ENCODE measurements around the gene SPATA22.
"Not testable (repeated sequence)": the region's sequence is repeated elsewhere in the genome, so short reads cannot be mapped to it uniquely, and the experiment has no call there.

Gene SPATA22

GRCh38 chr17:3471599-3471998 is at the start of gene SPATA22:
TSS of gene SPATA22 (minus strand) at chr17:3471819. CDS start at chr17:3469325, 2,494 bp downstream.
- no peak for DNase-seq (ENCODE audit: low read depth)

GRCh38 chr17:3519472-3519871 is 47.9 kb upstream of the SPATA22 start:
- DNase-seq (ENCODE audit: low read depth): not testable (repeated sequence)

GRCh38 chr17:3514873-3515272 is 43.3 kb upstream of the SPATA22 start:
- no peak for DNase-seq (ENCODE audit: low read depth)

- not testable (repeated sequence) for DNase-seq (ENCODE audit: low read depth)
Measured at GRCh38 chr17:3514167-3514566, 42.5 kb upstream of the SPATA22 start.

DNA sequence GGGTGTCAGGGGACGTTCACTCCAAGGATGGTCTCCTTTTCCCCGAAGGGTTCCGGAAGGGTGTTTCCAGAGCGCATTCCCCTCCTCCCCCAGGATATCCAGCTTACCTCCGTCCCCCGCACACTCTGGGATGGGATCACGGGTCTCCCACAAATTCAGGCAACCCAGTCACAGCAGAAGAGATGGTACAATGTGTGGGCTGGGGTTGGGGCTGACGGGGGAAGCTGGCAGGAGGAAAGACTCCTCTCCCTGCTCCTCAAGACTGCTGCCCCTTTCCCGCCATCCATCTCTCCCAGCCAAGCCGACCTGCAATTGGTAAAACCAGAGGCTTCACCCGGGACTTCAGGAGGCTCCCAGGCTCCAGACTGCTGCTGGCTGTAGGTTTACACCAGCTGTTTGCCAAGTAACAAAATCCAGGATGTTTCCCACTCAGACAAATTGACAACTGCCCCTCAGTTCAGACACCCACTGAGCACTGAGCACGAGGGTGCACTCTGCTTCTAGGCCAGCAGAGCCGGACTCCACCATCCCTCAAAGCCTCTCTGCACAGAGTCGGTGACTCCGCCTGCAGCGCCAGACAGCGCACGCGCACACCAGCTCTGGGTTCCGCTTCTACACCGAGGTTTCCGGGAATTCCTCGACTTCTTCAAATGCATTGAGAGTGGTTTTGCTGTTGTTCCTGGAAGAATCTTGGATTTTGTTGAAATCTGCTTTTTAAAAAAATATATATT is 41.9 kb upstream of the SPATA22 start:
- no peak for DNase-seq (ENCODE audit: low read depth)

DNA sequence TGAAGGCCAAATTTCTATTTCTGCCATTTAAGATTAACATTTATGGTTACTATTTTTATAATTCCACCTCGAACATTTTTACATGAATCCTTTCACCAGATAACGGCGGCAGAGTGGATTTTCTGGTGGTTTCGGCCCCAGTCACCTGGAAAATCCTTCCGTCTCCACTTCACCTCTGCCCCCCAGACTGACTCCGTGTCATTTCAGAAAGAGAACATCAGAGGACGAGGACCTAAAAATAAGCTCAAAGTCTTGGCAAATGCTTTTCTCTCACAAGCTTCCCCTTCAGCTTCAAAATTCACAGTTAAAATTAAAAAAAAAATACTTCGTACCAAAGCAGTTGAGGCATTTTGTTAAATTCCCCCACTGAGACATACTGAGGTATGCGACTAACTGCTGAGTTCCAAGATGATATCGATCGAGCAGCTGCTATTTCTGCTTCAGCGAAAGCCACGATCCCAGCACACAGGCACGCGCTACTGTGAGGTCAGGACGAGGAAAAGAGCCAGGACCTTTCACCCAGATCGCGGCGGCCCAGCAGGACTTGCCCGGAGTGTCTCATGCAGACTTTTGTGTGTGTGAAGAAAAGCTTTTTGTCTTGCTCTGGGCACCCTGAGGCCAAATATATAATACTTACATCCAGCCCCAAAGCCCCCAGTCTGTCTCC is 41.0 kb upstream of the SPATA22 start:
- DNase-seq (ENCODE audit: low read depth): peak; percentile 61

DNA sequence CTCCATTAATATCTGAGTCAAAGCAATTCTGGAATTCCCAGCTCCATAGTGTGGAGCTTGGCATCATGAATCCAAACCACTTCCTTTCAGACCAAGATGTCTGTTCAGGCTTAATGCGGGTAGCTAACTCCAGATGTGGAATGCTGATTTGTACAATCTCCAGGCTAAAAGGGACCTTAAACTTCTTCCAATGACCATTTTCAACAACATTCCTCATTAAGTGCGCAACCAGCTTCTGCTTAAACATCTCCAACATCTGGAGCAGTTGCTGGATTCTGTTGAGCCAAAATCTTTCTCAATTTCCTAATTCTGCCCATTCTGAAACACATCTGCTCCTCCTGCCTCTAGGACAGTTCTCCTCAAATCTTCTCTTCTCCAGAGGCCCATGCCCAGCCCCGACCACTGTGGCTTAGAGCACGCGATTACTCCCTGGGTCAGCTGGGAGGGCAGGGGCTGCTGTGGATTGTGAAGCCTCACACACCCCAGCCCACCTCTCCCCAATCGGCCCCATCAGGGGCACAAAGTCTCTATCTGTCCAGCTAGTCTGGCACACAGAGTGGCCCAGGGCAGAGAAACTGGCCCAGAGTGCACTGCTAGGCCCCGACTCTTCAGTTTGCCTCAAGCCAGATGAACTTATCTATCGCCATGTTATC is 40.4 kb upstream of the SPATA22 start:
- DNase-seq (ENCODE audit: low read depth): peak; percentile 54

DNA sequence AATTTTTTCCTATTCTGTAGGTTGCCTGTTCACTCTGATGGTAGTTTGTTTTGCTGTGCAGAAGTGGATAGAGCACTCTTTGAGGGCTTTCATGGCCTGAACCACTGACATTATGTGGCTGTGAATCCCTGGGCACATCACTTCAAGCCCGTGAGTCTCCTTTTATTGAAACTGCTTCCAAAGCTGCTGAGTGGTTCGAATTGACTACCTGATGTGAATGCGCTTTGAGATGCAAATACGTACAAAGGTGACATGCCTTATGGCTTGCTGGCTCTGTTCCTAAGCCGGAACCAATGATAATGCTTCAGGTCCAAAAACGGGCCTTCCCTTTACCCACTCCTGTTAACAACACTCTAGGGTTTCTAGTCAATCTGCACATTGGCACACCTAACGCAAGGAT is 38.5 kb upstream of the SPATA22 start:
- DNase-seq (ENCODE audit: low read depth): no peak

DNA sequence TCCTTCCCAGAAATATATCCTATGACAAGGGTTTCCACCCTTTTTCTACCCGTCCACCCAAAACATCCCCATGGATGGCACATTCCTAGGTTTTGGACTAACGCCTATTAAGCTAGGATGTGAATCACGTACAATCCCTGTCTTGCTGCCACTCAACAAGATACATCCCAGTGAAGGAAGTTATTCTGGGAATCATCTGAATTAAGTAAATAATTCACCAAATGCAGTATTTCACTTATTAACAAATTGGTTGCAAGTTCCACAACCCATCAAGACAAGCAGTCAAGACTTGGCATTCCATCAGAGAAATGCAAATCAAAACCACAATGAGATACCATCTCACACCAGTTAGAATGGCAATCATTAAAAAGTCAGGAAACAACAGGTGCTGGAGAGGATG is 36.2 kb upstream of the SPATA22 start:
- DNase-seq (ENCODE audit: low read depth): no peak

GRCh38 chr17:3507071-3507470 is 35.5 kb upstream of the SPATA22 start:
- DNase-seq (ENCODE audit: low read depth): no peak

GRCh38 chr17:3506054-3506453 is 34.4 kb upstream of the SPATA22 start:
- DNase-seq (ENCODE audit: low read depth): no peak

DNA sequence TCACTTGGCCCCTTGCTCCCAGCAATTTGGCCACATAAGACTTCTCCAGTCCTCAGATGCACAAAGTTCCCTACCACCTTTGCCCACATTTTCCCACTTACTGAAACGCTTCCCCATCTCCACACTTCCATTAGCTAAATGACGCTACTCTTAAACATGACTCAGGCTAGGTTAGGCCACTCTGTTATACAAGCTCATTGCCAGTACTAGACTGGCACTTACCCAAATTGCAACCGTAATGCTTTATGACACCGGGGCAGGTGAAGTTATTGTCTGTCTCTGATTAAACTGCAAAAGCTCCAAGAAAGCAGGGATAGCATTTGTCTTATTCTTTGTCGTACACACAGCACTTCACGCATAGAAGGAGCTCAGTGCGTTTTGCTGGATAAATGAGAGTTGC is 33.4 kb upstream of the SPATA22 start:
- no peak for DNase-seq (ENCODE audit: low read depth)

GRCh38 chr17:3503285-3503684 is 31.7 kb upstream of the SPATA22 start:
- no peak for DNase-seq (ENCODE audit: low read depth)

GRCh38 chr17:3502466-3502865 is 30.8 kb upstream of the SPATA22 start:
- no peak for DNase-seq (ENCODE audit: low read depth)

- no peak for DNase-seq (ENCODE audit: low read depth)
Measured at GRCh38 chr17:3501344-3501743, 29.7 kb upstream of the SPATA22 start.

GRCh38 chr17:3497101-3497500 is 25.5 kb upstream of the SPATA22 start:
- DNase-seq (ENCODE audit: low read depth): no peak

GRCh38 chr17:3485481-3486068 is 14.0 kb upstream of the SPATA22 start:
- no peak for DNase-seq (ENCODE audit: low read depth)

DNA sequence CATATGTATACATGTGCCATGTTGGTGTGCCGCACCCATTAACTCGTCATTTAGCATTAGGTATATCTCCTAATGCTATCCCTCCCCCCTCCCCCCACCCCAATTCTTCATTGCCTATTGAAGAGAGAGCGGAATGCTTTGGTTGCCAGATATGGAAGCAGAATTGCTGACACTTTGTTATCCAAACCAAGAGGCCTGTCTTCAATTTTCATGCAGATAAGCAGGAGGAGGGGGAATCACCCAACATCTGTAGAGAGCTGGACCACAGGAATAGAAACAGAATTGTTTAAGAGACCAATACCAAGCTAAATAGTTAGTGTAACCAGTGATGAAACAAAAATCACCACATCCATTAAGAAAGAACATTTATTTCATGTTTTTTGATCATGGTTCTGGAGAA is 11.2 kb upstream of the SPATA22 start:
- DNase-seq (ENCODE audit: low read depth): no peak

- no peak for DNase-seq (ENCODE audit: low read depth)
Measured at GRCh38 chr17:3479988-3480387, 8.4 kb upstream of the SPATA22 start.

DNA sequence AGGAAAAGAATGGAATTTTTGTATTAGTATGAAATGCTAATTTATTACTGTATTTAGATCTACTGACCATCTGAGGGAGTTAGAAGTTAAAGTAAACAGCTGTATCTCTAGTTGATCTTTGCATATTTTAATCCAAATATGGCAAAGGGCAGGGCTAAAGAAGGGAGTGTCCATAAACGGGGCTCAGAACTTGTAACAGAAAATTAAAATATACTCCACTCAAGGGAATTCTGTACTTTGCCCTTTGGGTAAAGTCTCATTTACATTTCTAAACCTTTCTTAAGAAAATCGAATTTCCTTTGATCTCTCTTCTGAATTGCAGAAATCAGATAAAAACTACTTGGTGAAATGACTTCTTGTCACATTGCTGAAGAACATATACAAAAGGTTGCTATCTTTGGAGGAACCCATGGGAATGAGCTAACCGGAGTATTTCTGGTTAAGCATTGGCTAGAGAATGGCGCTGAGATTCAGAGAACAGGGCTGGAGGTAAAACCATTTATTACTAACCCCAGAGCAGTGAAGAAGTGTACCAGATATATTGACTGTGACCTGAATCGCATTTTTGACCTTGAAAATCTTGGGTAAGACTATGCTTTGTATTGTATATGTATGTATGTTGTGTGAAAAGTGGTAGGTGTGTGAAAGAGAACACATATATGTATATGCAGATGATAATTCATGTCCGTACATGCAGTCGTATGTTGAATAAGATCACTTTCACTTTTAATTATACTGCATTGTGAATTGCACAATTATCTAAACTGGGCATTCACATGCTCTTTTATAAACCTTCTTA is 4.4 kb upstream of the SPATA22 start, which contains the start of gene ASPA:
Gene ASPA, plus strand, starts transcription at position 186 of the 799 bp plus-strand sequence. Its CDS starts 163 bp downstream, at position 349.
- peak; percentile 8 for DNase-seq (ENCODE audit: low read depth)

DNA sequence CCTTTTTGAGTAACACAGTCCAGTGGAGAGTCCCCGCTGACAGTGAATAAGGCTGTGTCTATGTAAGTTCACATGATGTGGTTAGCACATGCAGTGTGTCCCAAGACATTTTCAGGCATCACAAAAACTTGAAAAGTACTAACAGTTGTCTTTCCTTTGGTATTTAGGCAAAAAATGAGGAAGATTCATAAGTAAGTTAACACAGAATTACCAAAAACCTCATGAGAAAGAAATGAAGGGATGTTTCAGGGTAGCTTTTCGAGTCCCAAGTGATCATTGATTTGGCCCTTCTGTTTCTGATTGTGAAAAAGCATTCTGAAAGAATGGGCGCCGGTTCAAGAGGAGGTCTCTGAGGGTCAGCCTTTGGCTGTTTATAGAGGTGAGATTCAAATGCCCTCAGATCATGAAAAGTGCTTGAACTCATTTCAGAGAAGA is 3.6 kb upstream of the SPATA22 start:
- DNase-seq (ENCODE audit: low read depth): no peak

DNA sequence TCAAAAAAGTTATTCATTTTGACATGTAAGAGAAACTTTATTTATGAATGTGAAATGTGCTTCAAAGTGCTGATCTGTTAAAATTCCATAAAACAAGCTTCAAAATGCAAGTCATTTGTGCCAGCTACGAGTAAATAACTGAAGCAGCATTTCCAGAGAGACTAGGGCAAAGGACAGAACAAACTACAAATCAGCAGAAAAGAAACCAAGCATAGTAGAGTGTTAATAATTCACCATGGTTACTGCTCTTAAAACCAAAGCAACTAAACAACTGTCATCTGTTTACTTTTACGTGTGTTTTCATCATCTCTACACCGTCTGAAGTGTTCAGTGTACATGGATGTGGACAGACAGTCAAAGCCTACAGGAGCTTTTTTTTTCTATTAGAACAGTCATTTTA is 2.6 kb upstream of the SPATA22 start:
- DNase-seq (ENCODE audit: low read depth): peak; percentile 3

All from GM04503 (cell line).